RKO (cell line): ENCODE measurements around the gene KHDRBS2.
"Not testable (repeated sequence)": the region's sequence is repeated elsewhere in the genome, so short reads cannot be mapped to it uniquely, and the experiment has no call there.

Experiments used
- DNase-seq: peaks from one replicate; pipeline ENCODE4 v3.0.0-alpha.2; 2016; ENCODE audit warnings: low spot score

KHDRBS2 gene

GRCh38 chr6:61857541-61857940 lies 428.5 kb downstream of the KHDRBS2 start:
- DNase-seq = no peak

DNA sequence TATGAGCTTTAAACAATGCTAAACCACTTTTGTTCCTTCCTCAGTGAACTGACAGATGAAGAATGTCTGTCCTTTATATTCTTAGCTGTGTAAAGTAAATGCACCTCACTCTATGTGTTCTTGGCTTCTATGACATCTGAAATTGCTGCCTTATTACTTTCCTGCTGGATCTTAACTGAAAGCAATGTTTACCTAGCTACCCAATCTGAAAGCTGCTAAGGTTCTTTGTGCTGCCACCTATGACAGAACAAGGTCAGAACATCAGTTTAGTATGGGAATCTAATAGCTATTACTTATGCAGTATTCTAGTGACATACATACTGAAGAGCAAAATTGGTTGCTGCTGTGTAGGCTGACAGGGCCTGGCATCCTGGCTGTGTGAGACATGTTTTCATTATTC lies 444.1 kb downstream of the KHDRBS2 start:
- no peak for DNase-seq

DNA sequence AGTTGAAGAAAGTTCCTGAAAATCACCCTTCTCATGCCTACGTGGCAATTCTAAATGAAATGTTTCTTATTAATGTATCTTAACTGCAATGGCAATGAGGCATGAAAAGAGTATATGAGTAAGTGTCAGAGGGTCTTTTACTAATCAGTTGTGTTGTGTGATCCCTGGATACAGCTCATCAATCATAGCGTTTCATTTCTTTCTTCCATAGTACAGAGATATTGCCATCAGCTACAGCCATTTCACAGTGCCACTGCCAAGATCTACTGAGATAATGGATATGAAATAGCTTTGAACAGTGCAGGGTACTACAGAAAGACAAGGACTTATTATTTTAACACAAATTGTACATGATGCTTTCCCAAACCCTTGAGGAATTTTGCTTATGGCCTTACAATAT lies 450.8 kb downstream of the KHDRBS2 start:
- no peak for DNase-seq

DNA sequence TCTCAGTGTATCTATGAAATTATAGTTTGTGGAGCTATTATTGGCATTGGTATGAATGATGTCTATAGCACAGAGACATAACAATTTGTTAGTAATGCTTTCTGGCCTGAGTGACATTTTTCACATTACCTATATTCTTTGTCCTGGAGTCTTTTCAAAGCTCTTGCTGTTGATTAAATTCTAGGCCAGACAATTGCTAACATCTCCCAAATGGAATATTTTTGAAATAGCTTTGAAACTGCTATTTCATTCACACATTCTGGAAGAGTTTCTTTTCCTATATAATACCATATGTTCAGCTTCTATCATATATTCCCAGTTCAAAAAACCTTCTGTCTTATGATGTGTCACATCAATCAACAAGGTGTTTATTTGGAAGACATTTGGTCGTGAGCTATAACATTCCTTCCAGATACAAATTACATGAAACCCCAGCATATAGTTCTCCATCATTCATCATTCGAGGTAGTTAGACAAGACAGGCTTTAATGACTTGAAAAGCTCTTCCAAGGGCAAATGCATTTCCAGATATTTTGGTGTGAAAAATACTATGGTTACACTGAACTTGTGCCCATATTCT lies 452.8 kb downstream of the KHDRBS2 start:
- no peak for DNase-seq

- DNase-seq = no peak
Measured at GRCh38 chr6:61817716-61818115, 468.3 kb downstream of the KHDRBS2 start.

DNA sequence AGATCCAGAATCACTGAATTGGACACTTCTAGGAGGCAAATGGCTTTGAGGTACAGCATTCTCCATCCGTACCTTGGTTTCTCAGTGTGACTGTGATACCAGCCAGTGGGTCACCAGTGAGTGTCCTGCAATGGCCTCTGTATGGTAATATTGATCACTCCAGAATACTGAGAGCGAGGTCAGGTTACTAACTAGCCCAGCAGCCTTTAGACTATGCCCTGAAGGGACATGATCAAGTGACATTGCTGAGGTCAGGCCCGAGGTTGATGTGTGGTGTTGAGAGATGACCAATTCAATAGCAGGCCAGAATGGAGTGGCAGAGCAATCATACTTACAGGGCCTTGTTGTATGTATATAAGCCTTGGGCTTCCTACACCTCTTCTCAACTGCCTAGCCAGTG lies 476.0 kb downstream of the KHDRBS2 start:
- no peak for DNase-seq

GRCh38 chr6:61809004-61809595 lies 476.9 kb downstream of the KHDRBS2 start:
- peak; percentile 68 for DNase-seq

DNA sequence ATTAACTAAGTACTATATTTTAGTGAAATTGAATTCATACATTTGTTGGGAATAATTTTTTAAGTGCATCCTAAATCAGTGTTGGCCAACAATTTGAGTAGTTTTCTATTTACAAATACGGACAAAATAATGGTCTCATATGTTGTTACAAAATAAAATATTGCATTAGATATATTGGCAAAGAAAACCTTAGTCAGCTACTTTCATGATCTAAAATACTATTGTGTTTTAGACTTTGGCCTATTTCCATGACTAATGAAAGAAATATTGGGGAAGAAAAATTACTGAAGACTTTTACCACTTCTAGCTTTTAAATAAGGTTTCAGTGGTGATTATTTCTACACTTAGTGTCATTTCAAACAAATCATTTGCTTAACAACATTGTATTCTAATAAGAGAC lies 498.0 kb downstream of the KHDRBS2 start:
- no peak for DNase-seq

- not testable (repeated sequence) for DNase-seq
Measured at GRCh38 chr6:61769446-61769845, 516.6 kb downstream of the KHDRBS2 start.

- no peak for DNase-seq
Measured at GRCh38 chr6:61755739-61756138, 530.3 kb downstream of the KHDRBS2 start.

- DNase-seq = peak; percentile 71
Measured at GRCh38 chr6:61751986-61752385, 534.0 kb downstream of the KHDRBS2 start.

GRCh38 chr6:61745994-61746393 lies 540.0 kb downstream of the KHDRBS2 start:
- DNase-seq = no peak

- DNase-seq = no peak
Measured at GRCh38 chr6:61711849-61712248, 574.2 kb downstream of the KHDRBS2 start.

DNA sequence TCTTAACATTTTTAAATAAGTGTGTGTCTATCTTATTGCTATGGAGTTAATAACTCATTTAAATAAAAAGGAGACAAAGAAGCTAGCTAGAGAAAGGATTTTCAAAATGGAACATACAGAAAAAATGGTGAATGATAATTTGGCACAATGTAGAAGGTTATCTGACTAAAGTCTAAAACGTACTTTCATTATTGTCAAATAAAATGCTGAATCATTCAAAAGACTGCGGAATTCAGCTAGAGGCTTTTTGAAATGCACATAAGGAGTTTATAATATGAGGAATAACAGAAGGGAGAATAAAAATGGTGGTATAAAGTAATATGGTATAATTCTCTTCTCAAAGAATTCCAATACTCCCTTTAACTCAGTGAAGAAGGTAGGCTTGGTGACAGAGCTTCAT lies 597.9 kb downstream of the KHDRBS2 start:
- no peak for DNase-seq

- DNase-seq = no peak
Measured at GRCh38 chr6:61682562-61682961, 603.5 kb downstream of the KHDRBS2 start.

DNA sequence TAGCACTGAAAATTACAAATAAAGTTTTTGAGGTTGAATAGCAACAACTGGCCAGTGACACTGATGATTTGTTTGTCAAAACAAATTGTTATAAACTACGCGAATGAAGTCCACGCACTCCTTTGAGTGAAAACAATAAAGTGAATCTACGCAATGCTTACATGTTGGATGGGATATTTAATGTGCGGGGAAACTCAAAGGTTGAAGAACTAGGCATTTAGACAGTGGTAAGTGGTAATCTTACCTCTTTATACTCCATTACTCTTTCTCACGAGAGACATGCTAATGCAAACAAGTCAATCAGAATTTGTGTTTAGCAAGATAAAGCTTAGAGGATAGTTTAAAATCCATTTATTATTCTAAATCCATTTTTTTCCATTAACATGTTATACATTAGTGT lies 606.4 kb downstream of the KHDRBS2 start:
- no peak for DNase-seq

DNA sequence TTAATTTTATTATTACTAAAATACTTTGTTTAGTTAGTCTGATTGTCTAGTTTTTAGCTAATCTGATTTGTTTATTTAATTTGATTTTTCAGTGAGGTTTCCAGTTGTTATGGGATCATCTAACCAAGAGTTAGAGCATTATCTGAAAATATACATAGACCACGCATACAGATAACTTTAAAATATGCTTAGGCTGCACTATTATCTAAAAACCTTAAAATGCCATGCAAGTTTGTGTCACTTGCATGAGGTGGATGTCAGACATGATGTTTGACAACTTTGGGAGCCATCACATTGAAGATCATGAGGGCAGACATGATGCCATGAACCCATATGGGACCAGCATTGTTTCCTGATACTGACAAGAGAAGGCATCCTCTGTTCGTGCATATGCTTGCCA lies 610.3 kb downstream of the KHDRBS2 start:
- DNase-seq = no peak

- DNase-seq = no peak
Measured at GRCh38 chr6:61649845-61650244, 636.2 kb downstream of the KHDRBS2 start.

DNA sequence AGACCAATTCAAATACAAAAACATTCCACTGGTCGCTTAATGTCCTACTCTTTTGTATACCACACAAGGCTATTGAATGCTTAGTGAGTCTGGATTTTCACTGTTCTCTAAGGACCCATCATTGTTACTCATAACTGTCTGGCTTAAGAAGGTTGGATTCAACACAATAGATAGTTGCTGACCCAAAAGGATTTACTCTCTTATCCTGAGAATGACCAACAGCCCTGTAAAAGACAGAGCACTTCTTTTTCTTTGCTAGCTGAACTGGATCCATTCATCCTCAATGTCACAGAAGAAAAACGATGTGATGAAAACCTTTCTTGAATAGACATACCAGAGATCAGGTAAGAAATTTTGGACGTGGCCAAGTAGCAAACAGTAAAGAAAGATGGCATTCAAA lies 645.6 kb downstream of the KHDRBS2 start:
- DNase-seq = no peak
